CD4-positive, alpha-beta memory T cell (primary cell): Measurements from ENCODE around the gene OTUD6A. TPM values are rescaled to one million over a fixed set of nuclear protein-coding genes. Genes with fewer than 3 reads are reported as not detected.

ENCODE experiments used
- CTCF ChIA-PET: fragments of 350-600 bp; sonication (Branson Sonifier 250); formaldehyde crosslinking; loops from one replicate; lab custom pipeline; 2021; ENCODE audit warnings: inconsistent platforms; ENCODE audit not compliant: partially characterized antibody; lab: Charles Lee
- POLR2A ChIA-PET: fragments of 350-600 bp; sonication (Branson Sonifier 250); formaldehyde crosslinking; loops from one replicate; lab custom pipeline; 2021; ENCODE audit not compliant: partially characterized antibody; lab: Charles Lee
- DNase-seq, 5 donors: peaks; one replicate each; pipeline versions ENCODE4 v3.0.0 to v3.0.0-alpha.2; 2020 to 2022; ENCODE audit warnings: mixed read lengths in 1 of 5
- H3K27ac ChIP-seq: one replicate; pipeline ENCODE4 v1.7.0; 2013; ENCODE audit warnings: low read depth, low read length
- H3K27me3 ChIP-seq: 2 replicates; pipeline ENCODE4 v1.7.0; 2013; ENCODE audit warnings: mild to moderate bottlenecking, low read length, moderate library complexity; ENCODE audit not compliant: insufficient read depth
- H3K36me3 ChIP-seq: 2 replicates; pipeline ENCODE4 v1.7.0; 2013; ENCODE audit warnings: mild to moderate bottlenecking, low read length, moderate library complexity; ENCODE audit not compliant: insufficient read depth
- H3K4me1 ChIP-seq: 2 replicates; pipeline ENCODE4 v1.7.0; 2013; ENCODE audit warnings: mild to moderate bottlenecking, low read length, moderate library complexity; ENCODE audit not compliant: insufficient read depth
- H3K4me3 ChIP-seq, 2 donors: one replicate each; pipeline ENCODE4 v1.7.0; 2013; ENCODE audit warnings: low read length in 2 of 2, mild to moderate bottlenecking in 1 of 2
- H3K9me3 ChIP-seq, 2 donors: one replicate each; pipeline ENCODE4 v1.7.0; 2013; ENCODE audit warnings: low read length in 2 of 2, control low read depth in 1 of 2; ENCODE audit not compliant: control insufficient read depth in 1 of 2
- H3K27ac Mint-ChIP-seq, 7 donors: one replicate each; pipeline ENCODE4 v1.8.0; 2020 to 2021; ENCODE audit warnings: mixed read lengths in 7 of 7, mild to moderate bottlenecking in 6 of 7, inconsistent platforms in 3 of 7, moderate library complexity in 3 of 7
- H3K27me3 Mint-ChIP-seq, 2 donors: one replicate each; pipeline ENCODE4 v1.8.0; 2020 to 2021; ENCODE audit warnings: mixed read lengths in 2 of 2
- H3K36me3 Mint-ChIP-seq, 2 donors: one replicate each; pipeline ENCODE4 v1.8.0; 2020 to 2021; ENCODE audit warnings: mixed read lengths in 2 of 2, inconsistent platforms in 1 of 2, mild to moderate bottlenecking in 1 of 2
- H3K4me1 Mint-ChIP-seq, 4 donors: one replicate each; pipeline ENCODE4 v1.8.0; 2020 to 2021; ENCODE audit warnings: mixed read lengths in 4 of 4, mild to moderate bottlenecking in 1 of 4
- H3K4me3 Mint-ChIP-seq, 8 donors: one replicate each; pipeline ENCODE4 v1.8.0; 2020 to 2021; ENCODE audit warnings: mixed read lengths in 8 of 8, mild to moderate bottlenecking in 7 of 8, moderate library complexity in 6 of 8, inconsistent platforms in 3 of 8
- H3K9me3 Mint-ChIP-seq, 8 donors: one replicate each; pipeline ENCODE4 v1.8.0; 2020 to 2021; ENCODE audit warnings: mixed read lengths in 8 of 8, mild to moderate bottlenecking in 5 of 8, inconsistent platforms in 3 of 8, moderate library complexity in 1 of 8
- intact Hi-C: fragments of 100-400 bp; cut with micrococcal nuclease; formaldehyde crosslinking; loops from one replicate; pipeline ENCODE4 v1.15.1; 2023
- polyA plus RNA-seq, 2 donors: library from polyadenylated mRNA; unstranded; fragments of 300-500 nt; fragmentation: Illumina TruSeq; gene quantifications; one replicate each; pipeline ENCODE4 v1.2.3, GENCODE V29; 2021
- total RNA-seq, 2 experiments: library from RNA; stranded (reverse); gene quantifications; one replicate each; pipeline ENCODE4 v1.2.3, GENCODE V29; 2021

Gene OTUD6A
- total and polyA plus RNA-seq, 4 experiments from 2014 or later, result not detected

DNA sequence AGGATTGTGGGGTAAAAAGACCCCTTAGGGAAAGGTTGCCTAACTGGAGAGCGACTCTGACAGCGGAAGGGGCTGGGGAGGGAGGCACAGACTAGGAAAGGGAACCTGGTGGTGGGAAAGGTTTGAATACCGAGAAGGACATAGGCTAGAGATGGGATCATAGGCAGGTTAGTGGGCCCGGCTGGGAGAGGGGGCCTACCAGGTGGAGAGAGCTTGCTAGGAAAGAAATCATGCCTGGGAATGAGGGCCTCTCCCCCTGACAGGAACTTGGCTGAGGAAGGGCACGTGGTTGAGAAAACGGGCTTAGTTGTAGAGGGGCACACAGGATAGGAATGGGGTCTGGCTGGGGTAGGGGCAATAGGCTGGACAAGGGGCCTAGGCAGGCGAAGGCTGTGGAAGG, 4.4 kb downstream of the OTUD6A start:
- H3K9me3 ChIP-seq, result no peaks in the 10 kb centered on the region
- Mint-ChIP-seq H3K9me3 (no peaks in the 10 kb centered on the region), H3K4me3 (no peak overlapping the region), H3K27me3 (no peaks in the 10 kb centered on the region), H3K36me3 (no peaks in the 10 kb centered on the region), H3K4me1 (no peaks in the 10 kb centered on the region), H3K27ac (no peak overlapping the region)
- H3K36me3 ChIP-seq, result no peaks in the 10 kb centered on the region
- H3K27me3 ChIP-seq, result no peaks in the 10 kb centered on the region
- DNase-seq, result no peak
- no peak overlapping the region for H3K27ac ChIP-seq
- H3K4me1 ChIP-seq, result no peaks in the 10 kb centered on the region
- ChIA-PET CTCF (no interaction called here), POLR2A (no interaction called here)
- intact Hi-C loops, result no loop called here
- no peak overlapping the region for H3K4me3 ChIP-seq

DNA sequence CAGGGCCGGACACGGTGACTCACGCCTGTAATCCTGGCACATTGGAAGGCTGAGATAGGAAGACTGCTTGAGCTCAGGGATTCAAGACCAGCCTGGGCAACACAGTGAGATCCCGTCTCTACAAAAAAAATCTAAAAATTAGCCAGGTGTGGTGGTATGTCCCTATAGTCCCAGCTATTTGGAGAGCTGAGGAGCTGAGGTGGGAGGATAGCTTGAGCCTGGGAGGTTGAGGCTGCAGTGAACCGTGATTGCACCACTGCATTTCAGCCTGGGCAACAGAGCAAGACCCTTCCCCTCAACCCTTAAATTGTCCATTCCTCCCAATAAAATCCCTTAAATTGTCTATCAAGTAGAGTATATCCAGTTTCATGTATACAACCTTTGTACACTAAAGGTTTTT, 17.0 kb downstream of the OTUD6A start:
- ChIA-PET CTCF (no interaction called here), POLR2A (no interaction called here)
- H3K4me3 Mint-ChIP-seq, result no peak overlapping the region
- peaks cover 0 to 1% of the 10 kb centered on the region in 2 donors for H3K27me3 Mint-ChIP-seq
- Histone ChIP-seq H3K4me3 (no peak overlapping the region), H3K27ac (no peak overlapping the region), H3K27me3 (no peaks in the 10 kb centered on the region), H3K4me1 (no peaks in the 10 kb centered on the region), H3K36me3 (no peaks in the 10 kb centered on the region), H3K9me3 (no peaks in the 10 kb centered on the region)
- H3K36me3 Mint-ChIP-seq, result no peaks in the 10 kb centered on the region
- DNase-seq, result no peak
- H3K4me1 Mint-ChIP-seq, result no peaks in the 10 kb centered on the region
- no peak overlapping the region for H3K27ac Mint-ChIP-seq
- intact Hi-C loops, result no loop called here
- peaks cover 0 to 3% (median 0%) of the 10 kb centered on the region in 8 donors for H3K9me3 Mint-ChIP-seq

GRCh38 chrX:70079870-70080269, 17.6 kb downstream of the OTUD6A start:
- Histone ChIP-seq H3K36me3 (no peaks in the 10 kb centered on the region), H3K9me3 (no peaks in the 10 kb centered on the region), H3K27ac (no peak overlapping the region), H3K4me1 (no peaks in the 10 kb centered on the region), H3K4me3 (no peak overlapping the region), H3K27me3 (no peaks in the 10 kb centered on the region)
- Mint-ChIP-seq H3K36me3 (no peaks in the 10 kb centered on the region), H3K27me3 (peaks cover 0 to 1% of the 10 kb centered on the region in 2 donors), H3K27ac (no peak overlapping the region), H3K4me3 (no peak overlapping the region), H3K4me1 (no peaks in the 10 kb centered on the region), H3K9me3 (peaks cover 0 to 3% (median 0%) of the 10 kb centered on the region in 8 donors)
- intact Hi-C loops, result no loop called here
- no peak for DNase-seq
- ChIA-PET POLR2A (no interaction called here), CTCF (no interaction called here)

- no peaks in the 10 kb centered on the region for H3K36me3 ChIP-seq
- ChIA-PET POLR2A (no interaction called here), CTCF (interaction anchor here (1.0 kb wide), 1 partner anchor 15 kb away, joined by 3 read pairs; no protein-coding TSS in a partner anchor)
- H3K4me1 Mint-ChIP-seq, result no peaks in the 10 kb centered on the region
- H3K27ac Mint-ChIP-seq, result no peak overlapping the region
- peaks cover 0 to 1% of the 10 kb centered on the region in 2 donors for H3K27me3 Mint-ChIP-seq
- no peak overlapping the region for H3K4me3 Mint-ChIP-seq
- no peaks in the 10 kb centered on the region for H3K9me3 Mint-ChIP-seq
- H3K27me3 ChIP-seq, result no peaks in the 10 kb centered on the region
- H3K27ac ChIP-seq, result no peak overlapping the region
- DNase-seq, result no peak
- intact Hi-C loops, result no loop called here
- H3K4me3 ChIP-seq, result no peak overlapping the region
- no peaks in the 10 kb centered on the region for H3K36me3 Mint-ChIP-seq
- no peaks in the 10 kb centered on the region for H3K4me1 ChIP-seq
- H3K9me3 ChIP-seq, result no peaks in the 10 kb centered on the region
Measured at GRCh38 chrX:70082723-70083122, 20.5 kb downstream of the OTUD6A start.

- Histone ChIP-seq H3K27me3 (no peaks in the 10 kb centered on the region), H3K27ac (no peak overlapping the region), H3K4me1 (no peaks in the 10 kb centered on the region), H3K36me3 (no peaks in the 10 kb centered on the region), H3K9me3 (no peaks in the 10 kb centered on the region), H3K4me3 (no peak overlapping the region)
- intact Hi-C loops, result no loop called here
- H3K27me3 Mint-ChIP-seq, result no peaks in the 10 kb centered on the region
- ChIA-PET POLR2A (no interaction called here), CTCF (interaction anchor here (2.4 kb wide), 1 partner anchor 13 kb away, joined by 8 read pairs; no protein-coding TSS in a partner anchor)
- no peaks in the 10 kb centered on the region for H3K9me3 Mint-ChIP-seq
- H3K4me1 Mint-ChIP-seq, result no peaks in the 10 kb centered on the region
- no peak overlapping the region for H3K27ac Mint-ChIP-seq
- no peak overlapping the region for H3K4me3 Mint-ChIP-seq
- DNase-seq, result no peak
- no peaks in the 10 kb centered on the region for H3K36me3 Mint-ChIP-seq
Measured at GRCh38 chrX:70084592-70085240, 22.5 kb downstream of the OTUD6A start.

DNA sequence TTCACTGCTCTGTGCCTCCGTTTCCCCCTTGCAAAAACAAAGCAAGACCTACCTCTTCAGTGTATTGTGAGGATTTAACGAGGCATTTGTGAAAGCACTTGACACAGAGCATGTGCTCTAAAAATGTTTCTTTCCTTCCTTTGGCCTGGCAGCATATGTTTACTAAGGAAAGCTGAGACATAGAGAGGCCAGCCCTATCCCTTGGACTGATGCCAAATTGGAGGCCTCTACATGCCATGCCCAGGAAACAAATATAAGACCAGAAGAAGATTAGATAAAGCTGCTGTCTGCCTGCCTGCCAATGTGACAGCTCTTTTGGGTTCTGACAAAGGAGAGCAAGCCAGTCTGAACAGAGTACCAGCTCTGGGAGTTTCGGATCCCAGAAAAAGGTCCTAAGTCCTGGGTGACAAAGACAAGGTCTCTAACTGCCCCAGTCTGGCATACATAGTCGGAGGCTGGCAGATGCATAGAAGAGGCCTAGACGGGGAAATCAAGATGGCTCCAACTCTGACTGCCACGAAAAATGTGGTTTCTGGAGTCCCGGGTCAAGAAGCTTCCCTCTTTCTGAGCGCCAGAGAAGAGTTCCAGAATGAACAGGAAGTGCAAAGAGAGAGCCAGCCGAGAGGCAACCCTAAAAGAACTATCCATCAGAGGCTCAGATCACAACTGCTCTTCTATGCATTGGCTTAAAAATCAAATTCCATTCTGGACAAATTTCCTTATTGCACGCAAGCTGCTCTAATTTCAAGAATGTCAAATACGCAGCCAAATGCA, 25.8 kb downstream of the OTUD6A start:
- CTCF ChIA-PET, result interaction anchor here (1.3 to 1.4 kb wide), 3 partner anchors 8 to 550 kb away, joined by 3 to 8 read pairs (median 4); no protein-coding TSS in a partner anchor
- no peak overlapping the region for H3K4me3 ChIP-seq
- Mint-ChIP-seq H3K4me3 (no peak overlapping the region), H3K27ac (peak overlapping the region in 1 of 7 donors; percentile 8), H3K4me1 (no peaks in the 10 kb centered on the region), H3K36me3 (no peaks in the 10 kb centered on the region), H3K27me3 (no peaks in the 10 kb centered on the region), H3K9me3 (no peaks in the 10 kb centered on the region)
- POLR2A ChIA-PET, result no interaction called here
- DNase-seq, result no peak
- H3K27me3 ChIP-seq, result no peaks in the 10 kb centered on the region
- H3K9me3 ChIP-seq, result no peaks in the 10 kb centered on the region
- no peaks in the 10 kb centered on the region for H3K4me1 ChIP-seq
- intact Hi-C loops, result no loop called here
- H3K36me3 ChIP-seq, result no peaks in the 10 kb centered on the region
- no peak overlapping the region for H3K27ac ChIP-seq

DNA sequence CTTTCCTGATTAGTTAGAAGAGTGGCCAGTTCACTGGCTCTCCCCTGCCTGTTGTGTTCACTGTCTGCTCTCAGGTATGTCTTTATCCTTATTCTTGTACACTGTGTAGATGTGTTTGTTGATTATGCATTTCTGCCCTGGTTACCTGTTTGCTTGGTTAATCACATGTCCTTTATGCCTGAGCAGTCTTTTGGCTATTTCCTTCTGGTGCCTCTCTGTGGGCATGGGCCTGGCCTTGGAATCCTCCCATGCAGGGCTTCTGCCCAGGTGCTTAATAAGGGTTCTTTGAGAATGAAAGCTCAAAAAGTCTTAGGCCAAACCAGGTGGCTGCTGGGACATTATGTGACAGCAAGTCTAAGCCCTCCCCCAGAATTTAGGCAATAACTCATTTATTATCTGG, 26.5 kb downstream of the OTUD6A start:
- H3K4me1 Mint-ChIP-seq, result no peaks in the 10 kb centered on the region
- POLR2A ChIA-PET, result no interaction called here
- no peak overlapping the region for H3K27ac Mint-ChIP-seq
- H3K9me3 Mint-ChIP-seq, result no peaks in the 10 kb centered on the region
- Histone ChIP-seq H3K9me3 (no peaks in the 10 kb centered on the region), H3K4me1 (no peaks in the 10 kb centered on the region), H3K27ac (no peak overlapping the region), H3K27me3 (no peaks in the 10 kb centered on the region), H3K4me3 (no peak overlapping the region), H3K36me3 (no peaks in the 10 kb centered on the region)
- H3K4me3 Mint-ChIP-seq, result no peak overlapping the region
- H3K36me3 Mint-ChIP-seq, result no peaks in the 10 kb centered on the region
- no peak for DNase-seq
- CTCF ChIA-PET, result interaction anchor here (1.4 kb wide), 2 partner anchors 9 to 551 kb away, joined by 4 to 8 read pairs; no protein-coding TSS in a partner anchor
- intact Hi-C loops, result no loop called here
- H3K27me3 Mint-ChIP-seq, result no peaks in the 10 kb centered on the region
